Measurements from ENCODE around the gene YY1. TPM values are rescaled to one million over a fixed set of nuclear protein-coding genes. Genes with fewer than 3 reads are reported as not detected.

Gene YY1
- total and polyA plus RNA-seq, 2 of the 4 experiments (the other 2 are of a cell fraction), result 21.7 to 29.9 TPM

- Histone ChIP-seq H3K56ac (ENCODE audit: extremely low read depth, insufficient read depth, low read length) (peak overlapping the region; percentile 84), H3K79me1 (ENCODE audit: low read depth in 1 of 2, low read length in 2 of 2) (peaks cover 3 to 31% of the 10 kb centered on the region in 2 experiments; a peak in 3 of 4 replicates), H3K4me2 (ENCODE audit: low read depth, low read length) (peak overlapping the region; percentile 92), H3K4me3 (ENCODE audit: insufficient read depth, low read depth, low read length) (peak overlapping the region; percentile 100), H2AK5ac (ENCODE audit: low read depth, low read length) (peak overlapping the region; percentile 88), H3K36me3 (ENCODE audit: control insufficient read depth, insufficient read depth, low read length) (no peaks in the 10 kb centered on the region), H4K8ac (ENCODE audit: low read depth in 2 of 2, low read length in 2 of 2) (peak overlapping the region; percentile 53 to 84; a peak in 2 of 4 replicates), H2BK120ac (ENCODE audit: low read depth, low read length) (peak overlapping the region; percentile 59; the same call in 1 of the 2 replicates), H3K9me1 (ENCODE audit: insufficient read depth, low read length) (peaks cover 3% of the 10 kb centered on the region; the same call in 1 of the 2 replicates), H4K20me1 (ENCODE audit: insufficient read depth, low read length) (peaks cover 78% of the 10 kb centered on the region), H3K23ac (ENCODE audit: low read depth, low read length) (peak overlapping the region; percentile 98), H3K27me3 (ENCODE audit: control insufficient read depth, insufficient read depth, low read length) (no peaks in the 10 kb centered on the region), H2BK5ac (ENCODE audit: low read depth, low read length, poor library complexity, severe bottlenecking) (peak overlapping the region; percentile 92), H2BK20ac (ENCODE audit: low read depth, low read length) (no peak overlapping the region), H3K4ac (ENCODE audit: low read depth, low read length) (peak overlapping the region; percentile 93), H3K9me3 (ENCODE audit: control insufficient read depth, insufficient read depth, low read length) (no peaks in the 10 kb centered on the region), H3K4me1 (ENCODE audit: control insufficient read depth, insufficient read depth, low read length) (peaks cover 3% of the 10 kb centered on the region; the same call in 1 of the 2 replicates), H4K5ac (ENCODE audit: low read depth, low read length) (peak overlapping the region; percentile 50), H3K27ac (ENCODE audit: insufficient read depth, low read length) (peak overlapping the region; percentile 90), H2BK15ac (ENCODE audit: low read depth, low read length) (no peak overlapping the region), H2AFZ (replicated peaks; ENCODE audit: low read length, poor library complexity) (peak overlapping the region; percentile 94), H3K14ac (replicated peaks; ENCODE audit: low read depth, low read length) (peak overlapping the region; percentile 97), H3K9ac (ENCODE audit: low read depth, low read length) (peak overlapping the region; percentile 96), H2AK9ac (replicated peaks; ENCODE audit: low read depth, low read length, poor library complexity) (peak overlapping the region; percentile 97), H3K18ac (ENCODE audit: low read depth, low read length) (peak overlapping the region; percentile 29; the same call in 1 of the 2 replicates), H4K91ac (ENCODE audit: insufficient read depth, low read depth, low read length) (peak overlapping the region; percentile 77)
- CTCF ChIA-PET, result no interaction called here
- dilution Hi-C loops (cut with HindIII; ENCODE audit: low sequenced_read_pairs, unreplicated experiment) (no loop called here), in situ Hi-C loops (cut with MboI; ENCODE audit: low sequenced_read_pairs) (no loop called here), intact Hi-C loops (cut with micrococcal nuclease) (loop anchor here (2.0 kb wide), 1 partner anchor 15 kb away; no protein-coding TSS in a partner anchor)
- ATAC-seq (ENCODE audit: low read depth) (peak; percentile 5), DNase-seq (peak; percentile 35)
- TSS peak; percentile 50 for BruUV-seq (replicated peaks)
- TF ChIP-seq MXI1 (IDR thresholded peaks at IDR 0.05; ENCODE audit: borderline replicate concordance, low read depth, low read length) (no peak), RCOR1 (IDR thresholded peaks at IDR 0.05; ENCODE audit: insufficient replicate concordance, low read length) (no peak), FOS (IDR thresholded peaks at IDR 0.05; ENCODE audit: low read depth, low read length) (no peak)
- TF ChIP-seq, protein P1, sequence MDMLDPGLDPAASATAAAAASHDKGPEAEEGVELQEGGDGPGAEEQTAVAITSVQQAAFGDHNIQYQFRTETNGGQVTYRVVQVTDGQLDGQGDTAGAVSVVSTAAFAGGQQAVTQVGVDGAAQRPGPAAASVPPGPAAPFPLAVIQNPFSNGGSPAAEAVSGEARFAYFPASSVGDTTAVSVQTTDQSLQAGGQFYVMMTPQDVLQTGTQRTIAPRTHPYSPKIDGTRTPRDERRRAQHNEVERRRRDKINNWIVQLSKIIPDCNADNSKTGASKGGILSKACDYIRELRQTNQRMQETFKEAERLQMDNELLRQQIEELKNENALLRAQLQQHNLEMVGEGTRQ (IDR thresholded peaks at IDR 0.05; ENCODE audit: low read depth, low read length), result no peak
- TF ChIP-seq, protein P2, sequence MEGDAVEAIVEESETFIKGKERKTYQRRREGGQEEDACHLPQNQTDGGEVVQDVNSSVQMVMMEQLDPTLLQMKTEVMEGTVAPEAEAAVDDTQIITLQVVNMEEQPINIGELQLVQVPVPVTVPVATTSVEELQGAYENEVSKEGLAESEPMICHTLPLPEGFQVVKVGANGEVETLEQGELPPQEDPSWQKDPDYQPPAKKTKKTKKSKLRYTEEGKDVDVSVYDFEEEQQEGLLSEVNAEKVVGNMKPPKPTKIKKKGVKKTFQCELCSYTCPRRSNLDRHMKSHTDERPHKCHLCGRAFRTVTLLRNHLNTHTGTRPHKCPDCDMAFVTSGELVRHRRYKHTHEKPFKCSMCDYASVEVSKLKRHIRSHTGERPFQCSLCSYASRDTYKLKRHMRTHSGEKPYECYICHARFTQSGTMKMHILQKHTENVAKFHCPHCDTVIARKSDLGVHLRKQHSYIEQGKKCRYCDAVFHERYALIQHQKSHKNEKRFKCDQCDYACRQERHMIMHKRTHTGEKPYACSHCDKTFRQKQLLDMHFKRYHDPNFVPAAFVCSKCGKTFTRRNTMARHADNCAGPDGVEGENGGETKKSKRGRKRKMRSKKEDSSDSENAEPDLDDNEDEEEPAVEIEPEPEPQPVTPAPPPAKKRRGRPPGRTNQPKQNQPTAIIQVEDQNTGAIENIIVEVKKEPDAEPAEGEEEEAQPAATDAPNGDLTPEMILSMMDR (conservative IDR thresholded peaks at IDR 0.05; ENCODE audit: low read depth, low read length), result 0 out of 2 replicates have a peak, but pooled peaks have one; percentile 3
- POLR2A ChIA-PET (ENCODE audit: unreplicated experiment), result no interaction called here
- WGBS, 2 experiments (ENCODE audit: extremely low coverage in 2 of 2, insufficient read length in 1 of 2), result 0% methylated on average over 44 of the region's 64 CpGs; no CpG with 5 or more reads in 1 of the 2 experiments
Measured at GRCh38 chr14:100237735-100238418, 1.1 kb upstream of the YY1 start.
